ENCODE results near the gene FNDC3B.

DNA sequence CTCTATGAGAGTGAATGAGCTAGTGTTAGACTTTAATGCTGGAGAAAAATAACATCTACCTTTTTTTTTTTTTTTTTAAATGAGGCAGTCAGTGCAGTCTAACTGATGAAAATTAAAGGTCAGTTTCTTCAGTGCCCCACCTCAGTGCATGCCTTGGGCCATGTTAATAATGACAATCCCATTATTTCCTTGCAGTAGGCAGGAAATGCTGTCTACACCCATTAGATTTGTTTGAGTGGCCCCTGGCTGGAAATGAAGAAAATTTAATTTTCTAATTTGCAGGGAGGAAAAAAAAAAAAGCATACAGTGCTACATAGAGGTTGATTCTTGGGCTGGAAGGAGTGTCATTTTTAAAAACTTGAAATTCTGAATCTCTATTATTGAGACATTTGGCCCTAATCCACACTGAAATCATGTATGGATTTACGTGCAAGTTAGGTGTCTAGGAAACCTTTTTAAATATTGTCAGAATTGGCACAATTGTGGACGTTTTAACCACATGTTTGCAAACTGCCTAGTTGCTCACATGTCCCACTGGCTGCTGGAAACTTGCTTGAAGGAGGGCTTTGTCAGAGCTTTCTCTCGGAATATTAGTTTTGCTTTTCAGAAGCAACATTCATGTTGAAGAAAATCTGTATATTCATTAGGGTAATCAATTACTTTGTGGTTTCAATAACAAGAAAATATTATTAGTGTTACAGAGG, 18.4 kb downstream of the FNDC3B start:
- TF ChIP-seq, protein P1, sequence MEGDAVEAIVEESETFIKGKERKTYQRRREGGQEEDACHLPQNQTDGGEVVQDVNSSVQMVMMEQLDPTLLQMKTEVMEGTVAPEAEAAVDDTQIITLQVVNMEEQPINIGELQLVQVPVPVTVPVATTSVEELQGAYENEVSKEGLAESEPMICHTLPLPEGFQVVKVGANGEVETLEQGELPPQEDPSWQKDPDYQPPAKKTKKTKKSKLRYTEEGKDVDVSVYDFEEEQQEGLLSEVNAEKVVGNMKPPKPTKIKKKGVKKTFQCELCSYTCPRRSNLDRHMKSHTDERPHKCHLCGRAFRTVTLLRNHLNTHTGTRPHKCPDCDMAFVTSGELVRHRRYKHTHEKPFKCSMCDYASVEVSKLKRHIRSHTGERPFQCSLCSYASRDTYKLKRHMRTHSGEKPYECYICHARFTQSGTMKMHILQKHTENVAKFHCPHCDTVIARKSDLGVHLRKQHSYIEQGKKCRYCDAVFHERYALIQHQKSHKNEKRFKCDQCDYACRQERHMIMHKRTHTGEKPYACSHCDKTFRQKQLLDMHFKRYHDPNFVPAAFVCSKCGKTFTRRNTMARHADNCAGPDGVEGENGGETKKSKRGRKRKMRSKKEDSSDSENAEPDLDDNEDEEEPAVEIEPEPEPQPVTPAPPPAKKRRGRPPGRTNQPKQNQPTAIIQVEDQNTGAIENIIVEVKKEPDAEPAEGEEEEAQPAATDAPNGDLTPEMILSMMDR (IDR thresholded peaks at IDR 0.05), result no peak
- TF ChIP-seq POLR2AphosphoS5 (IDR thresholded peaks at IDR 0.05; ENCODE audit: low read depth, low read length) (no peak), TCF7L2 (IDR thresholded peaks at IDR 0.05; ENCODE audit: low read depth, low read length) (no peak), SIN3A (IDR thresholded peaks at IDR 0.05; ENCODE audit: borderline replicate concordance, insufficient read depth, low read depth, low read length) (no peak)
- TF ChIP-seq, protein P2, sequence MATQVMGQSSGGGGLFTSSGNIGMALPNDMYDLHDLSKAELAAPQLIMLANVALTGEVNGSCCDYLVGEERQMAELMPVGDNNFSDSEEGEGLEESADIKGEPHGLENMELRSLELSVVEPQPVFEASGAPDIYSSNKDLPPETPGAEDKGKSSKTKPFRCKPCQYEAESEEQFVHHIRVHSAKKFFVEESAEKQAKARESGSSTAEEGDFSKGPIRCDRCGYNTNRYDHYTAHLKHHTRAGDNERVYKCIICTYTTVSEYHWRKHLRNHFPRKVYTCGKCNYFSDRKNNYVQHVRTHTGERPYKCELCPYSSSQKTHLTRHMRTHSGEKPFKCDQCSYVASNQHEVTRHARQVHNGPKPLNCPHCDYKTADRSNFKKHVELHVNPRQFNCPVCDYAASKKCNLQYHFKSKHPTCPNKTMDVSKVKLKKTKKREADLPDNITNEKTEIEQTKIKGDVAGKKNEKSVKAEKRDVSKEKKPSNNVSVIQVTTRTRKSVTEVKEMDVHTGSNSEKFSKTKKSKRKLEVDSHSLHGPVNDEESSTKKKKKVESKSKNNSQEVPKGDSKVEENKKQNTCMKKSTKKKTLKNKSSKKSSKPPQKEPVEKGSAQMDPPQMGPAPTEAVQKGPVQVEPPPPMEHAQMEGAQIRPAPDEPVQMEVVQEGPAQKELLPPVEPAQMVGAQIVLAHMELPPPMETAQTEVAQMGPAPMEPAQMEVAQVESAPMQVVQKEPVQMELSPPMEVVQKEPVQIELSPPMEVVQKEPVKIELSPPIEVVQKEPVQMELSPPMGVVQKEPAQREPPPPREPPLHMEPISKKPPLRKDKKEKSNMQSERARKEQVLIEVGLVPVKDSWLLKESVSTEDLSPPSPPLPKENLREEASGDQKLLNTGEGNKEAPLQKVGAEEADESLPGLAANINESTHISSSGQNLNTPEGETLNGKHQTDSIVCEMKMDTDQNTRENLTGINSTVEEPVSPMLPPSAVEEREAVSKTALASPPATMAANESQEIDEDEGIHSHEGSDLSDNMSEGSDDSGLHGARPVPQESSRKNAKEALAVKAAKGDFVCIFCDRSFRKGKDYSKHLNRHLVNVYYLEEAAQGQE (IDR thresholded peaks at IDR 0.05; ENCODE audit: insufficient read depth in 1 of 2, low read depth in 2 of 2, low read length in 1 of 2), result no peak
